ENCODE measurements around the gene MXI1. TPM values are rescaled to one million over a fixed set of nuclear protein-coding genes. Genes with fewer than 3 reads are reported as not detected.

Gene MXI1
- total and polyA plus RNA-seq, 4 donors = 11.2 to 55.8 (median 18.7) TPM

DNA sequence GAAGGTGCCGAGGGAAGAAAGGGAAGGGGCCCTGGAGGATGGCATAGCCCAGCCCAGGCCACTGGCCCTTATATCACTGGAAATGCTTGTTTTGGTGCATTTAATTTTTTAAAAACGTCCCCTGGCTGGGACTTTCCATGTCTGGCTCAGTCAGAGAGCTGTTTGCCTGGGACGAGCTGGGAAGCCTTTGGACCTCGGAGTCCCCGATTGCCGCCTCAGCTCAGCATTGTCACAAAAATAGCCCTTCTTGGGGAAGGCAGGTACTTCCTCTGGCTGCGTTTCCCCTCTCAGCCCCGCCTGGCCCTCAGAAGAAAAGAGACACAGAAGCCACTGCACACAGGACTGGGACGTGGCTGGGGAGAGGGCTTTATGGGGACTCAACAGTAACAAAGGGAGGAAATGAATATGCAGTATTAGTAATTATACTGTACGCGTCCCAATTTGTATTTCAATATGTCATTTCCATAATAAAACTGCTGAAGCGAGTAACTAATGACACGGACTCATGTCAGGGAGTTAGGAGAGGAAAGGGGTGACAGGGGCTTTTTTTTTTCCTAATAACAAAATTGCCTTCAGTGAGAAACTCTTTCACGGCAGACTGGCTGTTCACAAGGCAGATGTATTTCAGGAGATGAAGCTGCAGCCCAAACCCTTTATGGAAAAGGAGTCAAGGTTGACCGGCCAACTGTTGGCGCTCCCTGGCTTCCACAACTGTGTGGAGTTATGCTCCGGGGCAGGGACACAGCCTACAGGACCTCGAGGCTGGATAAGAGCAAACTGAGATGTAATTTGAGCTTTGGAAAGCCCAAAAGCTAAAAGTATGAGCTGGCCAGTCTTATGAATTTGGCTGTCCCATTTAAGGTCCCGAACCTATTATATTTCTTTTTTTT lies 31.0 kb upstream of the MXI1 start:
- H3K9ac ChIP-seq (ENCODE audit: insufficient read depth in 1 of 2, low read length in 2 of 2) = no peak overlapping the region
- DNase-seq = no peak

DNA sequence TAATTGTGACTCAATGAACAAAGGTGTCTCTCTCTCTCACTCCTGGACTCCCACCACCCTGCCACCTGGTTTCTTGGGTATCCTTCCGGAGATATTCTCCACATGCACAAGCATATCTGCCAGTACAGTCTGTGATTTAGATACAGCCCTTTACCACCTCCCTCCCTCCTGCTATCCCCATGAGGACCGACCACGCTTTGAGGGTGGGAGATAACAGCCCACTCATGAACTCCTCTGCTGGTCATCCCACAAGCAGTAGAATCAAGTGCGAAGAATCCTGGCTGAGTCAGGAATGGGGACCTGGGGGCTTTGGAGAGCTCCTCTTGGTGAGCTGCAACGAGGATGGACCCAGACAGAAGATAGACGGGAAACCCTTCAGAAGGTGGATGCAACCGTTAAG lies 28.2 kb upstream of the MXI1 start:
- ATAC-seq (ENCODE audit: insufficient read depth, low FRiP score) (no peak), DNase-seq (no peak)
- TF ChIP-seq, protein P1, sequence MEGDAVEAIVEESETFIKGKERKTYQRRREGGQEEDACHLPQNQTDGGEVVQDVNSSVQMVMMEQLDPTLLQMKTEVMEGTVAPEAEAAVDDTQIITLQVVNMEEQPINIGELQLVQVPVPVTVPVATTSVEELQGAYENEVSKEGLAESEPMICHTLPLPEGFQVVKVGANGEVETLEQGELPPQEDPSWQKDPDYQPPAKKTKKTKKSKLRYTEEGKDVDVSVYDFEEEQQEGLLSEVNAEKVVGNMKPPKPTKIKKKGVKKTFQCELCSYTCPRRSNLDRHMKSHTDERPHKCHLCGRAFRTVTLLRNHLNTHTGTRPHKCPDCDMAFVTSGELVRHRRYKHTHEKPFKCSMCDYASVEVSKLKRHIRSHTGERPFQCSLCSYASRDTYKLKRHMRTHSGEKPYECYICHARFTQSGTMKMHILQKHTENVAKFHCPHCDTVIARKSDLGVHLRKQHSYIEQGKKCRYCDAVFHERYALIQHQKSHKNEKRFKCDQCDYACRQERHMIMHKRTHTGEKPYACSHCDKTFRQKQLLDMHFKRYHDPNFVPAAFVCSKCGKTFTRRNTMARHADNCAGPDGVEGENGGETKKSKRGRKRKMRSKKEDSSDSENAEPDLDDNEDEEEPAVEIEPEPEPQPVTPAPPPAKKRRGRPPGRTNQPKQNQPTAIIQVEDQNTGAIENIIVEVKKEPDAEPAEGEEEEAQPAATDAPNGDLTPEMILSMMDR (IDR thresholded peaks at IDR 0.05; ENCODE audit: control extremely low read depth, extremely low read depth) = no peak
- peaks cover 0 to 2% (median 0%) of the 10 kb centered on the region in 4 donors for H3K9me3 ChIP-seq (ENCODE audit: control insufficient read depth in 4 of 4, insufficient read depth in 3 of 4, low read length in 3 of 4)
- no peak overlapping the region for H3K27ac ChIP-seq (ENCODE audit: low read depth in 1 of 2, low read length in 1 of 2)
- no peaks in the 10 kb centered on the region for H3K36me3 ChIP-seq (ENCODE audit: control insufficient read depth in 4 of 4, insufficient read depth in 4 of 4, low read length in 4 of 4)
- H3K27me3 ChIP-seq (ENCODE audit: control insufficient read depth in 3 of 3, insufficient read depth in 3 of 3, low read length in 2 of 3) = no peaks in the 10 kb centered on the region
- H3K4me3 ChIP-seq = no peak overlapping the region
- H3K9ac ChIP-seq (ENCODE audit: insufficient read depth in 1 of 2, low read length in 2 of 2) = no peak overlapping the region
- H3K4me1 ChIP-seq (ENCODE audit: control insufficient read depth in 5 of 5, insufficient read depth in 5 of 5, low read length in 5 of 5) = no peaks in the 10 kb centered on the region
- 91% methylated on average over 7 of the region's 7 CpGs for WGBS, 2 donors

More for the DNA sequence above, 31.0 kb upstream of the MXI1 start:
- ATAC-seq (ENCODE audit: insufficient read depth, low FRiP score) = no peak
- no peaks in the 10 kb centered on the region for H3K9me3 ChIP-seq (ENCODE audit: control insufficient read depth in 4 of 4, insufficient read depth in 3 of 4, low read length in 3 of 4)
- TF ChIP-seq, protein P1 (IDR thresholded peaks at IDR 0.05; ENCODE audit: control extremely low read depth, extremely low read depth) = no peak
- H3K27me3 ChIP-seq (ENCODE audit: control insufficient read depth in 3 of 3, insufficient read depth in 3 of 3, low read length in 2 of 3) = no peaks in the 10 kb centered on the region
- H3K4me1 ChIP-seq (ENCODE audit: control insufficient read depth in 5 of 5, insufficient read depth in 5 of 5, low read length in 5 of 5) = no peaks in the 10 kb centered on the region
- 36 to 43% methylated on average over 19 of the region's 19 CpGs for WGBS, 2 donors
- H3K27ac ChIP-seq (ENCODE audit: low read depth in 1 of 2, low read length in 1 of 2) = no peak overlapping the region
- no peaks in the 10 kb centered on the region for H3K36me3 ChIP-seq (ENCODE audit: control insufficient read depth in 4 of 4, insufficient read depth in 4 of 4, low read length in 4 of 4)
- no peak overlapping the region for H3K4me3 ChIP-seq

DNA sequence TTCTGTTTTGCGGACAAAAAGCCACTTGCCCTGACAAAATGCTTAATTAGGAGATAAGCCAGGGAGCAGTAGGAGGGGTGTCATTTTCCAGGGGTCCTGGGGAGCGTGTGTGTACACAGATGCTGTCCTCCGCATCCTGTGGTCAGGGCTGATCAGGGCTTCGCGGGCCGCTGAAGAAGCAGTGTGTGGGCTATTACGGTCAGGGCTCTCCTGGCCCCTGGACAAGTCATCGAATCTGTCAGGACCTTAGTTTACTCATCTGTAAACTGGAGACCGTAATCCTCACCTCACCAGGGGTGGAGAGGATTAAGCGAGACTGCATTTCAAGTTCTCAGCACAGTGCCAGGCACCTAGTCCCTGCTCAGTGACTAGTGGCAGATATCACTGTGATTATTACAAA lies 26.0 kb upstream of the MXI1 start:
- WGBS, 2 donors = 87 to 93% methylated on average over 10 of the region's 10 CpGs
- DNase-seq (no peak), ATAC-seq (ENCODE audit: insufficient read depth, low FRiP score) (no peak)
- H3K27me3 ChIP-seq (ENCODE audit: control insufficient read depth in 3 of 3, insufficient read depth in 3 of 3, low read length in 2 of 3) = no peaks in the 10 kb centered on the region
- H3K27ac ChIP-seq (ENCODE audit: low read depth in 1 of 2, low read length in 1 of 2) = no peak overlapping the region
- H3K9me3 ChIP-seq (ENCODE audit: control insufficient read depth in 4 of 4, insufficient read depth in 3 of 4, low read length in 3 of 4) = peaks cover 0 to 2% (median 0%) of the 10 kb centered on the region in 4 donors
- TF ChIP-seq, protein P1 (IDR thresholded peaks at IDR 0.05; ENCODE audit: control extremely low read depth, extremely low read depth) = no peak
- no peak overlapping the region for H3K9ac ChIP-seq (ENCODE audit: insufficient read depth in 1 of 2, low read length in 2 of 2)
- no peaks in the 10 kb centered on the region for H3K36me3 ChIP-seq (ENCODE audit: control insufficient read depth in 4 of 4, insufficient read depth in 4 of 4, low read length in 4 of 4)
- H3K4me1 ChIP-seq (ENCODE audit: control insufficient read depth in 5 of 5, insufficient read depth in 5 of 5, low read length in 5 of 5) = no peaks in the 10 kb centered on the region
- no peak overlapping the region for H3K4me3 ChIP-seq

Measured in lung (tissue), 12 donors.